ENCODE results near the gene GOLGB1.

The GOLGB1 gene

GRCh38 chr3:121629601-121630000 lies 119.9 kb downstream of the GOLGB1 start (continued):
- TF ChIP-seq ZNF768 (tag by site-specific recombination; IDR thresholded peaks at IDR 0.05): no peak
- TF ChIP-seq, protein P1, sequence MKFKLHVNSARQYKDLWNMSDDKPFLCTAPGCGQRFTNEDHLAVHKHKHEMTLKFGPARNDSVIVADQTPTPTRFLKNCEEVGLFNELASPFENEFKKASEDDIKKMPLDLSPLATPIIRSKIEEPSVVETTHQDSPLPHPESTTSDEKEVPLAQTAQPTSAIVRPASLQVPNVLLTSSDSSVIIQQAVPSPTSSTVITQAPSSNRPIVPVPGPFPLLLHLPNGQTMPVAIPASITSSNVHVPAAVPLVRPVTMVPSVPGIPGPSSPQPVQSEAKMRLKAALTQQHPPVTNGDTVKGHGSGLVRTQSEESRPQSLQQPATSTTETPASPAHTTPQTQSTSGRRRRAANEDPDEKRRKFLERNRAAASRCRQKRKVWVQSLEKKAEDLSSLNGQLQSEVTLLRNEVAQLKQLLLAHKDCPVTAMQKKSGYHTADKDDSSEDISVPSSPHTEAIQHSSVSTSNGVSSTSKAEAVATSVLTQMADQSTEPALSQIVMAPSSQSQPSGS (tag by site-specific recombination; IDR thresholded peaks at IDR 0.05; ENCODE audit: low read depth): no peak

DNA sequence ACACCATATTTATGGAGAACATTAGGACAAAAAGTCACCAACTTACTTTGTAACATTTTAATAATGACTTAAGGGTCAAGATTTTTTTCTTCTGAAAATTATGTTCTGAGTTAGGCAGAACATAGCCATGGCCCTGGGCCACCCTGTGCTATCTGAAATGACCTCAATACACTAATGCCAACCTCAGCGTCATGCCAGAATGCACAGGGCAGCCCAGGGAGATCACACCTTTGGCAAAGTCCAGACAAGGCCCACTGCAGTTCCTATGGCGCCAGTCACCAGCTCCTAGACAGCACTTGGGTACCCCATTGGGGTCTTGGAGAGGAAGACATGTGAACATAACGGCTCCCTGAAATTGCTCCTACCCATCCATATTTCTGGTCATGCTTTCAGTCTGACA lies 121.9 kb downstream of the GOLGB1 start:
- H3K9me3 ChIP-seq (ENCODE audit: control insufficient read depth, insufficient read depth, low read depth, low read length): no peaks in the 10 kb centered on the region
- TF ChIP-seq PRDM6 (tag by site-specific recombination; IDR thresholded peaks at IDR 0.05) (no peak), ZNF214 (tag by site-specific recombination; IDR thresholded peaks at IDR 0.05; ENCODE audit: borderline replicate concordance) (no peak), ZNF792 (tag by site-specific recombination; IDR thresholded peaks at IDR 0.05) (no peak), ZNF404 (tag by site-specific recombination; IDR thresholded peaks at IDR 0.05) (no peak)
- POLR2A ChIA-PET: no interaction called here
- H3K36me3 ChIP-seq (ENCODE audit: control insufficient read depth in 2 of 2, insufficient read depth in 1 of 2, low read length in 2 of 2): no peaks in the 10 kb centered on the region
- H3K4me1 ChIP-seq (ENCODE audit: control insufficient read depth, insufficient read depth, low read length): no peaks in the 10 kb centered on the region
- no peak overlapping the region for H3K27ac ChIP-seq (ENCODE audit: extremely low read depth, low read depth, low read length)
- CTCF ChIA-PET: no interaction called here
- no peak overlapping the region for H3K4me3 ChIP-seq (ENCODE audit: low read depth, low read length)

GRCh38 chr3:121627211-121627610 lies 122.3 kb downstream of the GOLGB1 start:
- ChIA-PET CTCF (no interaction called here), POLR2A (no interaction called here)
- no peak overlapping the region for H3K4me3 ChIP-seq (ENCODE audit: low read depth, low read length)
- H3K9me3 ChIP-seq (ENCODE audit: control insufficient read depth, insufficient read depth, low read depth, low read length): no peaks in the 10 kb centered on the region
- H3K36me3 ChIP-seq (ENCODE audit: control insufficient read depth in 2 of 2, insufficient read depth in 1 of 2, low read length in 2 of 2): no peaks in the 10 kb centered on the region
- no peaks in the 10 kb centered on the region for H3K4me1 ChIP-seq (ENCODE audit: control insufficient read depth, insufficient read depth, low read length)
- H3K27ac ChIP-seq (ENCODE audit: extremely low read depth, low read depth, low read length): no peak overlapping the region
- TF ChIP-seq ZNF561 (tag by site-specific recombination; IDR thresholded peaks at IDR 0.05; ENCODE audit: borderline replicate concordance) (no peak), ZNF488 (tag by site-specific recombination; IDR thresholded peaks at IDR 0.05) (no peak), ZNF426 (tag by site-specific recombination; IDR thresholded peaks at IDR 0.05) (no peak)

- H3K27ac ChIP-seq (ENCODE audit: extremely low read depth, low read depth, low read length): no peak overlapping the region
- H3K9me3 ChIP-seq (ENCODE audit: control insufficient read depth, insufficient read depth, low read depth, low read length): no peaks in the 10 kb centered on the region
- POLR2A ChIA-PET: no interaction called here
- no peak for TF ChIP-seq ZNF132 (tag by site-specific recombination; IDR thresholded peaks at IDR 0.05; ENCODE audit: borderline replicate concordance)
- H3K4me1 ChIP-seq (ENCODE audit: control insufficient read depth, insufficient read depth, low read length): no peaks in the 10 kb centered on the region
- no peaks in the 10 kb centered on the region for H3K36me3 ChIP-seq (ENCODE audit: control insufficient read depth in 2 of 2, insufficient read depth in 1 of 2, low read length in 2 of 2)
- H3K4me3 ChIP-seq (ENCODE audit: low read depth, low read length): no peak overlapping the region
- CTCF ChIA-PET: no interaction called here
These were observed 123.0 kb downstream of the GOLGB1 start for GRCh38 chr3:121626495-121626894.

- Histone ChIP-seq H3K4me3 (ENCODE audit: low read depth, low read length) (no peak overlapping the region), H3K27ac (ENCODE audit: extremely low read depth, low read depth, low read length) (no peak overlapping the region), H3K36me3 (ENCODE audit: control insufficient read depth in 2 of 2, insufficient read depth in 1 of 2, low read length in 2 of 2) (no peaks in the 10 kb centered on the region), H3K9me3 (ENCODE audit: control insufficient read depth, insufficient read depth, low read depth, low read length) (no peaks in the 10 kb centered on the region), H3K4me1 (ENCODE audit: control insufficient read depth, insufficient read depth, low read length) (no peaks in the 10 kb centered on the region)
- ChIA-PET POLR2A (no interaction called here), CTCF (interaction anchor here (0.6 kb wide), 1 partner anchor 932 kb away, joined by 3 read pairs; no protein-coding TSS in a partner anchor)
- TF ChIP-seq ZNF623 (tag by site-specific recombination; IDR thresholded peaks at IDR 0.05): no peak
- no peak for TF ChIP-seq ZFHX2 (tag by site-specific recombination; conservative IDR thresholded peaks at IDR 0.05)
- TF ChIP-seq ZNF133 (tag by site-specific recombination; IDR thresholded peaks at IDR 0.05): no peak
- TF ChIP-seq ZBTB20 (tag by site-specific recombination; IDR thresholded peaks at IDR 0.05): no peak
- TF ChIP-seq ZNF785 (tag by site-specific recombination; IDR thresholded peaks at IDR 0.05): no peak
- no peak for TF ChIP-seq KLF16 (tag by site-specific recombination; IDR thresholded peaks at IDR 0.05)
- TF ChIP-seq, protein P1 (tag by site-specific recombination; IDR thresholded peaks at IDR 0.05; ENCODE audit: low read depth): no peak
- TF ChIP-seq KLF1 (tag by site-specific recombination; IDR thresholded peaks at IDR 0.05): no peak
- TF ChIP-seq KLF8 (tag by site-specific recombination; IDR thresholded peaks at IDR 0.05): no peak
- TF ChIP-seq ZFP3 (tag by site-specific recombination; IDR thresholded peaks at IDR 0.05; ENCODE audit: low read depth): no peak
- no peak for TF ChIP-seq ZNF670 (tag by site-specific recombination; IDR thresholded peaks at IDR 0.05; ENCODE audit: low read depth)
- no peak for TF ChIP-seq ZNF596 (tag by site-specific recombination; IDR thresholded peaks at IDR 0.05)
These were observed 125.2 kb downstream of the GOLGB1 start for GRCh38 chr3:121624147-121624899.

All from HEK293 (cell line).